Midbrain (tissue), 1 donor: Measurements from ENCODE around the gene ADGRE1.

ENCODE experiments used
- DNase-seq: peaks from one replicate; lab custom pipeline; 2025; lab: John Stamatoyannopoulos, UW

The ADGRE1 gene

GRCh38 chr19:6958791-6959190 is 71.4 kb downstream of the ADGRE1 start:
- no peak for DNase-seq

- DNase-seq: no peak
Observed at GRCh38 chr19:6963244-6963852, 76.0 kb downstream of the ADGRE1 start.

GRCh38 chr19:6963937-6964336 is 76.6 kb downstream of the ADGRE1 start:
- no peak for DNase-seq

GRCh38 chr19:6967967-6968366 is 80.6 kb downstream of the ADGRE1 start:
- DNase-seq: no peak

- DNase-seq: no peak
Observed at GRCh38 chr19:6969490-6969889, 82.1 kb downstream of the ADGRE1 start.

GRCh38 chr19:6970021-6970420 is 82.6 kb downstream of the ADGRE1 start:
- DNase-seq: no peak

GRCh38 chr19:6970443-6970842 is 83.1 kb downstream of the ADGRE1 start:
- DNase-seq: no peak

- no peak for DNase-seq
Observed at GRCh38 chr19:6971366-6971765, 84.0 kb downstream of the ADGRE1 start.

GRCh38 chr19:6976197-6976596 is 88.8 kb downstream of the ADGRE1 start:
- no peak for DNase-seq

- no peak for DNase-seq
Observed at GRCh38 chr19:6979399-6979798, 92.0 kb downstream of the ADGRE1 start.

GRCh38 chr19:6983448-6983847 is 96.1 kb downstream of the ADGRE1 start:
- DNase-seq: no peak

GRCh38 chr19:6987850-6988249 is 100.5 kb downstream of the ADGRE1 start:
- DNase-seq: no peak

- no peak for DNase-seq
Observed at GRCh38 chr19:6988257-6988656, 100.9 kb downstream of the ADGRE1 start.
